Forelimb muscle (tissue), 1 donor: ENCODE data around the gene P3H2. TPM values are rescaled to one million over a fixed set of nuclear protein-coding genes. Genes with fewer than 3 reads are reported as not detected.

Experiments used
- DNase-seq: peaks from one replicate; pipeline ENCODE4 v3.0.0-alpha.2; 2013; ENCODE audit warnings: low read depth
- polyA plus RNA-seq: library from polyadenylated mRNA; unstranded; fragments of 120-200 nt; gene quantifications from one replicate; pipeline ENCODE4 v1.2.1, GENCODE V29; 2013; ENCODE audit not compliant: insufficient read length

The P3H2 gene
- polyA plus RNA-seq, 1 donor = 39.4 TPM

- DNase-seq = no peak
Measured at GRCh38 chr3:189947068-189947467, 173.6 kb downstream of the P3H2 start.

- no peak for DNase-seq
Measured at GRCh38 chr3:189945935-189946709, 174.6 kb downstream of the P3H2 start.

GRCh38 chr3:189944285-189945145, 176.2 kb downstream of the P3H2 start:
- no peak for DNase-seq

- DNase-seq = no peak
Measured at GRCh38 chr3:189942948-189943347, 177.7 kb downstream of the P3H2 start.

- no peak for DNase-seq
Measured at GRCh38 chr3:189941679-189942078, 179.0 kb downstream of the P3H2 start.

- no peak for DNase-seq
Measured at GRCh38 chr3:189941125-189941524, 179.6 kb downstream of the P3H2 start.

- no peak for DNase-seq
Measured at GRCh38 chr3:189937302-189938127, 183.2 kb downstream of the P3H2 start.

- DNase-seq = no peak
Measured at GRCh38 chr3:189936201-189936945, 184.3 kb downstream of the P3H2 start.

GRCh38 chr3:189927975-189928895, 192.5 kb downstream of the P3H2 start:
- no peak for DNase-seq

- no peak for DNase-seq
Measured at GRCh38 chr3:189921770-189922169, 198.9 kb downstream of the P3H2 start.

- DNase-seq = no peak
Measured at GRCh38 chr3:189914799-189915198, 205.9 kb downstream of the P3H2 start.

GRCh38 chr3:189911001-189911400, 209.7 kb downstream of the P3H2 start:
- no peak for DNase-seq

- no peak for DNase-seq
Measured at GRCh38 chr3:189909573-189909972, 211.1 kb downstream of the P3H2 start.

- DNase-seq = no peak
Measured at GRCh38 chr3:189909139-189909538, 211.6 kb downstream of the P3H2 start.

- no peak for DNase-seq
Measured at GRCh38 chr3:189908646-189909045, 212.1 kb downstream of the P3H2 start.

- no peak for DNase-seq
Measured at GRCh38 chr3:189907803-189908202, 212.9 kb downstream of the P3H2 start.
